NCI-H1930 (cell line): ENCODE data around the gene INAVA.

Source experiments
- DNase-seq, 2 experiments: peaks; one replicate each; lab custom pipeline; 2025; lab: John Stamatoyannopoulos, UW

Gene INAVA, protein sequence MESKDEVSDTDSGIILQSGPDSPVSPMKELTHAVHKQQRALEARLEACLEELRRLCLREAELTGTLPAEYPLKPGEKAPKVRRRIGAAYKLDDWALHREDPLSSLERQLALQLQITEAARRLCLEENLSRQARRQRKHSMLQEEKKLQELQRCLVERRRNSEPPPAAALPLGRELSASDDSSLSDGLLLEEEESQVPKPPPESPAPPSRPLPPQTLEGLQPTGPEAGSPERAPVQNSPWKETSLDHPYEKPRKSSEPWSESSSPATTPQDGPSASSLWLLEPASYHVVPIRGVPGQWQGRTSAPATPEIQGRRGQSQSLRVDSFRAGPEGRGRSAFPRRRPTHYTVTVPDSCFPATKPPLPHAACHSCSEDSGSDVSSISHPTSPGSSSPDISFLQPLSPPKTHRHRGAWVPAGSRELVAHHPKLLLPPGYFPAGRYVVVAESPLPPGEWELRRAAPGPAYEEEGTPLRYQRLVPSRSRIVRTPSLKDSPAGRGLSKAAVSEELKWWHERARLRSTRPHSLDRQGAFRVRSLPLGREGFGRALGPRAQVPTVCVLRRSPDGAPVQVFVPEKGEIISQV

DNA sequence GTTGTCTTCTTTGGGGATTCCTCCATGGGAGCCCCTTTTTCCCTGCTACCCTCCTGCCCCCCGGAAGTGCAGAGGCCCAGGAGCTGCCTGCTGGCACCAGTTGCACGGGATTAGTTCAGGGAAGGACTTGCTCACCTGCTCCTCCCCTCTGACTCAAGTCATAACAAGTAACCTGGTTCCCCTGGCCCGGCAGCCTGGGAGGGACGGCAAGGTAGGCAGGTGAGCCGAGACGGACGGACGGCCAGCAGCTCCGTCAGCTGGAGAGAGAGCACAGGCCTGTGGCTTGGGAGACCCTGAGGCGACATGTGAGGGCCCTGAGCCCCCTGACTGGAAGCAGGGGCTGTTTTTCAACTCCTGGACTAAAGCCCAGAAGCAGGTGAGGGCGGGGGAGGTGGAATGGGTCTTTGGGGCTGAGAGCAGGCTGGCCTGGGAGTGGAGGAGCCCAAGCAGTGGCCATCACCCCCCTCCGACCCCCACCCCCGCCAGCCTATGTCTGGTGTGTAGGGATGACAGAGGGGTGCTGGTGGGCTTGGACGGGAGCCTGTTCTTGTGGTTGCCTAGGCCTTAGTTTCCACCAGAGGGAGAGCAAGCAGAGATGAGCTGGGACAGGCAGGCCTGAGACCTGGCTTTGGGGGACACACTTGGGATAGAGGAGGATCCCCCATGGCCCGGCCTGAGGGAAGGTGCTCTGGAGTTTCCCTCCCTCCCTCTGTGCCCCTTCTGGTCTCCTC, at the start of gene INAVA:
Gene INAVA (plus strand): TSS at position 189 of the 731 bp plus-strand sequence. CDS start 3,501 bp downstream, outside the sequence.
- no peak for DNase-seq

DNA sequence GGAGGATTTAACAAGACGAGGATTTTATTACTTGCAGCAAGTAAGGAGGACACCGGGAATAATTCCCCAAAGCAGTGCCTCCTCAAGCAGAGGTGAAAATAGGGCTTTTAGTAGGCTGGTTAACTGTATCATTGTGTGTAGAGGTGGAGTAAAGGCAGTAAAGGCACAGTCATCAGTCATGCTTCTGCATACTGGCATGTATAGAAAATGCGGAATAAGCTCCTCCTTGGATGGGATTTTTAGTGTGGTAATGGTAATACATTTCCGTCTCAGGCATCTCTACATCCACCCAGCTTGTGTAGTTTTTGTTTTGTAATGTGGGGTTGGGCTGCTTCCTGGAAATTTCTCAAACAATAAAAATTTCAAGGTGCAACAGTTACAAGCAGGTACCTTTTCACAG, 49.3 kb upstream of the INAVA start:
- no peak for DNase-seq

DNA sequence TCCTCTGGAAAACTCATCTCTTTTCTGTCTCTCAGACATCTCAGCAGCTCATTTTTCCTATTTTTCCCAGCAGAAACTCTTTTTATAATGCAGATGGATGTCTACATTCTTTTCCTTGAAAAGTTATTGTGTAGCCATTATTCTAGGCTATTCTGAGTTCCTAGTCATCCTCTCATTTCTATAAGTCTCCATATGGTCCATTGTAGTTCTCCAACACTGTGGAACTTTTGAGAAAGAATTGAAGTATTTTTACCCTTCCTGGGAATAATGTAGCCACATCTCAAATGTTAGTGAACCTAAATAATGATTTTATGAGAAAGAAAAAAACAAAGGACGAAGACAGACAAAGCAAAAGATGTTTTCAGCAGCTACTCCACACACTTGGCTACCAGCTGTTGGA, 48.3 kb upstream of the INAVA start:
- DNase-seq = no peak

DNA sequence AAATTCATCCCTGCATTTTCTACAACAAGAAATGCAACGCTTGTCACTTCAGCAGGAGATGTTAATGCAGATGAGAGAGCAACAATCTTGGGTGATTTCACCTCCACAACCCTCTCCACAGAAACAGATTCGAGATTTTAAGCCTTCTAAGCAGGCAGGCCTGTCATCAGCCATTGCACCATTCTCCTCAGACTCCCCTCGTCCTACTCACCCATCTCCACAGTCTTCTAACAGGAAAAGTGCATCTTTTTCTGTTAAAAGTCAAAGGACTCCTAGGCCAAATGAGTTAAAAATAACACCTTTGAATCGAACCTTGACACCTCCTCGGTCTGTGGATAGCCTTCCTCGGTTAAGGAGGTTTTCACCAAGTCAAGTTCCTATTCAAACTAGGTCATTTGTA, 45.3 kb upstream of the INAVA start:
- no peak for DNase-seq

DNA sequence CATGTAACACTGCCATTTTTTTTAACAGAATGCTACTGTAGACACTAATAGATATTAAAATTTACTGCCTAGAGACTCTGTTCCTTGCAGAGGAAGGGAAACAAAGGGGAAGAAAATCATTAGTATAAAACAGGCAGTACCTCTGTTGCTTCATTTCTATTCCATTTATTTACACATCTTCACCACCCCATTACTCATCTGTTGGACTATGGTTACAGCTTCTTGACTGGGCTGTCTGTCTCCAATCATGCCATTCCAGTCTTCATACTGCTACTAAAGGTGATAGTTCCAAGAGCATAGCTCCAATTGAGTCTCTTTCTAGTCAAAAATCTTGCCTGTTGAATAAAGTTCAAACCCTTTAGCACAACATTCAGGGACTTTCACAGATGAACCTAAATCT, 44.1 kb upstream of the INAVA start:
- no peak for DNase-seq

DNA sequence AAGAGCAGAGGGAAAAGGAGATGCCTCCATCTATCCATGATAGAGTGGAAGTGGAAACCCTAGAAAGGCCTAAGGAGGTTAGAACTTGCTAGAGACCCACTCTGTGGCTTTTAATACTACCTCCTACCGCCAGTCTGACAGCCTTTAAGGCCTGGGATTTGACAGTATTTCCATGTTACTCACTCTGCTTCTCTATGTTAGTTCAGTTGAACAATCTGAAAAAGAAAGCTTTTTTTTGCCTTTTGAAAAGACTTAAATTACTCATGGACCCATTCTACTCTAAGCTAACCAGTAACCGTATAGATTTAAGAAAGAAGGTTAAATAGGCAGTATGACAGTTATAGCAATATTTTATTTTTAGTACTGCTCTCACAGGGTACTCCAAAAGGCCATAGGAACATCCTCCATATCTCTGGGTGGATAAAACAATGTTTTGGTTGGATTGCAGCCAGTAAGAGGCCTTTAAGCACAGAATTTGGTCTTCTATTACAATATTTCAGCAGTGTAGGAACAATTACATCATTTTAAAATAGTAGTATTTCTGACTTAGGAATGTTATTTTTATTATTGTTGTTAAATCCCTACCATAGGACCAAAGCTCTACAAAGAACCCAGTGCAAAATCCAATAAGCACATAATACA, 37.9 kb upstream of the INAVA start:
- no peak for DNase-seq

DNA sequence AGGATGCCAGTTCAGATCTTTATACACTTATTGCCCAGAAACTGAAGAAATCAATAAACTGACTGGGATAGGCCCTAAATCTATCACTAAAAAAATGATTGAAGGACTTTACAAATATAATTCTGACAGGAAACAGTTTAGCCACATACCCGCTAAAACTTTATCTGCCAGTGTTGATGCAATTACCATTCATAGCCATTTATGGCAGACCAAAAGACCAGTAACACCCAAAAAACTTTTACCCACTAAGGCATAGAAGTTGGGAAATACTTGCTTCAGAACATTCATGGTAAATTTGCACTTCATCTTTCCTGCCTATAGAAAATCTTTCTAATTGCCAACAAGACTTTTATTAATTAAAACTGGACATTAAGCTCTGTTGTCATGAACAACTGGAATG, 36.9 kb upstream of the INAVA start:
- no peak for DNase-seq

DNA sequence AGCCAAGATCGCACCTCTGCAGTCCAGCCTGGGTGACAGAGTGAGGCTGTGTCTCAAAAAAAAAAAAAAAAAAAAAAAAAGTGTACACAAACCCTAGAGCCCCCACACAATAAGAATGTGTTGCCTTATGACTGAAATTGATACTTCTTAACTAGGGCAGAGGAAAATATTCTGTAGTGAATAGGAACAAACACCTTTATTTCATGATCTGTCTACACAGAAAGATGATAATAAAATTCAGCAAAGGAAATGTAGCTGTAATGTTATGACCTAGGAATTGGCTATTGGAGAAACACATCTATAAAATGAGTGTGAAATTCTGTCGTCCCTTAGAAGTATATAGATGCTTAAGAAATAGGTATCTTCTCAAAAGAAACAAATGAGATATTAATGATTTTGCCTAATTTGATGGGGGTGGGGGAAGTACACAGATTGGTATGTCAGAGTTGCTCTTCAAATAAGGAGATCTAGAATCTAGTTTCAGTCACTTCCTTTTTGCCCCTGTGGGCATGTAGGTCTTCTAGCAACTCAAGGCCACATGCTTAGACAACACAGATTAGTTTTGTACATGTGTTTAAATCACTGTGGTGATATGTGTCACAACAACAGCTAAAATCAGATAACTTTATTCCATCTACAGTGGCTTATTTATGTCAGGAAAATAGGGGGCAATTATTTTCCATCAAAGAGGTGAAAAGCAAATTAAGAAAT, 32.6 kb upstream of the INAVA start:
- DNase-seq = no peak

DNA sequence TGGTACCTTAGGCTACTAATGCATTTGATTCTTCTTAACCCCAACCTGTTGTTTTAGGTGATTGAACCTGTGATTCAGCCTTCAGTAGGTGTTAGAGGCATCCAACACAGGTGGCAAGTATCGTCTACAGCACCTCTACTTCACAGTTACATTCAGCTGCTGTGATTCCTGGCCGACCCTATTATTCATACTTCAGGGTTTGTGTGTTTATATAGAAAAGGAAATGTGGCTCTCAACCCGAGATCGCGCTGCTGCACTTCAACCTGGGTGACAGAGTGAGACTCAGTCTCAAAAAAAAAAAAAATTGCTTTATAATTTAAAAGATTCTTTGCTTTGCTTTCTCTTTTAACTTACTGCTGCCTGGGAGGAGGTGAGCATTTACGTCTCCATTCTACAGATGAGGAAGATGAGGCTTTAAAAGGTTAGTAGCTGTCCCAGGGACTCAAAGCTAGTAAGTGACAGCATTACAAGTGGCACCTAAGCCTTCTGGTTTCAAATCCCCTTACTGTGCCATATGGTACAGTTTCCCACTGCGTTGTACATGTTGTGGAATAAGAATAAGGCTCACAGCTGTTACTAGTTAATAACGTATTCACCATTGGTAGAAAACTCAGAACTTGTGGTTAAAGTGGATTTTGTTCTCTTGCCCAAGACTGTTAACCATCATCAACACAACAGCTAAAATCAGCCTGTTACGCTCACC, 31.8 kb upstream of the INAVA start:
- DNase-seq = no peak

DNA sequence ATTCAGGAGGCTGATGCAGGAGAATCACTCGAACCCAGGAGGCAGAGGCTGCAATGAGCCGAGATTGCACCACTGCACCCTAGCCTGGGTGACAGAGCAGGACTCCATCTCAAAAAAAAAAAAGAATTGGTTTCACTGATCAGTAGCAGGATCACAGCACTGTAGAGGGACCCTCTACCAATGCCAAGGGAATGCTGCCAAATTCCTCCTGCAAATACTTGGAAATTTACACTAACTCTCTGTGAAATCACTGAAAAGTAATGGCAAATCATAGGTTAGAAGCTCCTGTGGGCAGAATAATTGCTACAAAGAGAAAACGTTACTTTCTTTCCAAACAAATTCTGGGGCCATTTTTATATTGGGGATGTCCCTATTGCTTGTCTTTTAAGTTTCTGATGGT, 28.6 kb upstream of the INAVA start:
- no peak for DNase-seq

DNA sequence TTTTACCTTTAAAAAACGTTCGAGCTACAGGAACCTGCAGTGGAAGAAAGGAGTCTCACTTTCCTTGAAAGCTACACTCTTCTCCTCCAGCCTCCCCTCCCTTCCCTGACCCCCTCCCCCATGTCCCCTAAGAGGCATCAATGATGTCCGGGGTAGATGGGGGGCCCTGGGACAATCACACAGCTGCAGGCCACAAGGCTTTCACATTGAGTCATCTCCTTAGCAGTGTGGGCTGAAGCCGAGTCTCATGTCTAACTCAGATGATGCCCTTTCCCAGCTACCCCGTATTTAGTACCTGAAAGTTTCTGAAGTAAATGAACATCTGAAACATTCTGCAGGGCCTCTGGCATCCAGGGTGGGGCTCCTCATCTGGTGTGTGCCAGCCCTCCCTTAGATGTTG, 28.2 kb upstream of the INAVA start:
- no peak for DNase-seq

DNA sequence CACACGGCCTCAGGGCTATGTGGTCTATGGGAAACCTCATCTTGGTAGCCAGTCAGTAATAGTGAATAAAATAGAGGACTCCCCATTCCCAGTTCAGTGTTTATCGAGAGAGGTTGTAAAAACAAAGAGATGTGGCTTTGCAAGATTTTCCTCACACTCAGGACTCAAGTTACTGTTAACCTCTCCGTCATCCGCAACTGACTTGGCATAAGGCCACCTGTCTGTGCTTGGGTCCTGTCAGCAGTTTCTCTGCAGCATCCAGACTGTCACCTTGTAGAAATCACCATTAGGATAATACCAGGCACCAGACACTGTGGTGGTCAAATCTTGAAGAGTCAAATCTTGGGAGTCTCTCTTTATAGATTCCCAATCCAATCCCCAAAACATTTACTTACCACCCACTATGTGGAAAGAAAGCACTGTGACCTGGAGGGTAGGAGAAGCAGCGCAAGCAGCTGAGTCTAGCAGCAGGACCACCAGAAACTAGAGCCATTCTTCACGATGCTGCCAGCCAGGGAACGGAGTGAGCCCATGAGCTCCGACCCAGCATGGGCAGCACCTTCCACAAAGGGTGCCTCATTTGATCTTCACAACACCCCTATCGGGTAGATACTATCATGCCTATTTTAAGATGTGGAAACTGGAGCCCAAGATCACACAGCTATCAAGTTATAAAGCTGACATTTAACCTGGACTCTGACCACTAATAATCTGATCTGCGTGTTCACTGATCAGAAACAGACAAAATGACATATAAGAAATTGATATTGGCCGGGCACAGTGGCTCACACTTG, 27.5 kb upstream of the INAVA start:
- DNase-seq = no peak

DNA sequence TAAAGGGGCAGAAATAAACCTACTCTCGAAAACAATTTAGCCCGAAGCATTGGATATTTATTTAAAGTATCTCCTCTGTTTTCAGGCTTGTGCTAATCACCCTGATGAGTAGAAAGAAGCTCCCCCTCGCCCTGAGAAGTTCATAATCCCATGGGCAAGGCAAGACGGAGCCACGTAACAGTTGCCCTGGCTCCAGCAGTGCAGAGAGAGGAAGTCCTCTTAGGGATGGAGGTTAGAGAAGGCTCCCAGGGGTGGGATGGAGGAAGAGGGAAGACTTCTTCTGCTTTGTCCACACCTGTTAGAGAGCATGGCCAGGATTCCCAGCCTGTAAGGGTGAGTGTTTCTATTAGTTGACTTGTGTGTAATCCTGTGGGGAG, 25.3 kb upstream of the INAVA start:
- no peak for DNase-seq

DNA sequence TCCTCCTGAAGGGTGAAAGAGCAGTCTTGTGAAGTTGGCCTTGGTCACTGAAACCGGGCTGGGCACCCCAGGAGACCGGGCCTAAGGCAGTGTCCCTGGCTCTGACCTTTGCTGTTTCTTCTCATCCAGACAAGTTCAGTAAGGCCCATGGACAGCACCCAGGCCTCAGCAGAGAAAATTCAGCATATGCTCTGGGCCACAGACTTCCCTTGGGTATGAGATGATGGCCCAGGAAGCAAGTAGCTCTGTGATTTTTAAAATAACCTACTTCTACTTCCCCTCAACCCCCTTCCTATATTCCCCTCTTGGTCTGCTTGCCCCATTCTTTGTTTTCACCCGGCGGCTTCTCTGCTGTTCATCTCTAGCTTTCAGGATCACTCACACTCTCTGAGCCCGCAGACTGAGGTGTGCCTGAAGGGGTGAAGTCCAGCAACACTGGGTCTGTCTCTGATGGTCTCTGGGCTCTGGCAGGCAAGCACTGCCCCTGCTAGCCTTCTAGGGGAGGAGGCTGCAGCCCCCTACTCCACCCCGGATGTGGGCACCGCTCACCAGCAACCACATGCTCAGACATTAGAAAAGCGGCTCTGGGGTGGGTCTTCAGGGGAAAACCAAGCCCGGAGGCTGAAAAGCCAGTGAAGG, 24.8 kb upstream of the INAVA start:
- DNase-seq = no peak

DNA sequence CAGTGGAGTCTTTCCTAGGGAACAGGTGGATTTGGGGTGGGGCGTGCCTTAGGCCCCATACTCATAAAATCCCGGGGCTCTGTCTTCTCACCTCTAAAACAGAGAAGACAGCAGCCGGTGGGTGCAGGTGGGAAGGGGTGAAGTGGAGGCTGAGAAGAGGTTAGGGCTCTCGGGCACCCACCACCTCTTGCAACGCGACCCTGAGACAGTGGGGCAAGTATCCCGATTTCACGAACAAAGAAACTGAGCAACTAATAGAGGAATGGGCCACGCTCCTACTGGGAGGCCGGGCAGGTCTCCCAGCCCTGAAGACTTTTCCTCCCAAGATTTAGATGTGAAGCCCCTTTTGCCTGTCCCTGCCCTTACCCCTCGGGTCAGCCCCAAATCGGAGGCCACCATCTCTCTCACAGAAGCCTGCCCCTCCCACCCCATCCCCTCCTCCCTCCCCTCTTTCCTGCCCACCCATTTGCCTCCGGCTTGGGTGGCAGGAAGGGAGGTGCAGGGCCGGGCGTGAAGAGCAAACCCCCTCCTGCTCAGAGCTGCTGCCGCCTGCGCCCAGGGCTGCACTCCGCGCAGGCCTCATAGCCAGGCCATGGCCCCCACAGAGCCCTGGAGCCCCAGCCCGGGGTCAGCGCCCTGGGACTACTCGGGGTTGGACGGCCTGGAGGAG, 22.1 kb upstream of the INAVA start, which contains the start of gene GPR25:
Gene GPR25 (plus strand): TSS at position 536 of the 670 bp plus-strand sequence. CDS start 57 bp downstream, at position 593.
- DNase-seq = no peak

DNA sequence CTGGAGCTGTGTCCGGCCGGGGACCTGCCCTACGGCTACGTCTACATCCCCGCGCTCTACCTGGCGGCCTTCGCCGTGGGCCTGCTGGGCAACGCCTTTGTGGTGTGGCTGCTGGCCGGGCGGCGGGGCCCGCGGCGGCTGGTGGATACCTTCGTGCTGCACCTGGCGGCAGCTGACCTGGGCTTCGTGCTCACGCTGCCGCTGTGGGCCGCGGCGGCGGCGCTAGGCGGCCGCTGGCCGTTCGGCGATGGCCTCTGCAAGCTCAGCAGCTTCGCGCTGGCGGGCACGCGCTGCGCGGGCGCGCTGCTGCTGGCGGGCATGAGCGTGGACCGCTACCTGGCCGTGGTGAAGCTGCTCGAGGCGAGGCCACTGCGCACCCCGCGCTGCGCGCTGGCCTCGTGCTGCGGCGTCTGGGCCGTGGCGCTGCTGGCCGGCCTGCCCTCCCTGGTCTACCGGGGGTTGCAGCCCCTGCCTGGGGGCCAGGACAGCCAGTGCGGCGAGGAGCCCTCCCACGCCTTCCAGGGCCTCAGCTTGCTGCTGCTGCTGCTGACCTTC, 21.5 kb upstream of the INAVA start:
- no peak for DNase-seq

DNA sequence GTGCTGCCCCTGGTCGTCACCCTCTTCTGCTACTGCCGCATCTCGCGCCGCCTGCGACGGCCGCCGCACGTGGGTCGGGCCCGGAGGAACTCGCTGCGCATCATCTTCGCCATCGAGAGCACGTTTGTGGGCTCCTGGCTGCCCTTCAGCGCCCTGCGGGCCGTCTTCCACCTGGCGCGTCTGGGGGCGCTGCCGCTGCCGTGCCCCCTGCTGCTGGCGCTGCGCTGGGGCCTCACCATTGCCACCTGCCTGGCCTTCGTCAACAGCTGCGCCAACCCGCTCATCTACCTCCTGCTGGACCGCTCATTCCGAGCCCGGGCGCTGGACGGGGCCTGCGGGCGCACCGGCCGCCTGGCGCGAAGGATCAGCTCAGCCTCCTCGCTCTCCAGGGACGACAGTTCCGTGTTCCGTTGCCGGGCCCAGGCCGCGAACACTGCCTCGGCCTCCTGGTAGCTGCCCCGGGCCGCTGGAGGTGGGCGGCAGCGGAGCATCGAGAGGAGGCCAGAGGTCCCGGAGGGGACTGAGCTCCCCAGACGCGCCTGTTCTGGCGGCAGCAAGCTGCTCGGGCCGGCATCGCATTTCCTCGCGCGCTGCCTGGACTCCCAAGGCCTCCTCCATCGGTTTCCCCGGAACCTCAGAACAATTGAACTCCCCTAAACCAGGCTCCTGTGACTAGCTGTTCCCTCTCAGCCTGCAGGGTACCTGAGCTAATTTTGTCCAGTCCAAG, 20.9 kb upstream of the INAVA start:
- no peak for DNase-seq

DNA sequence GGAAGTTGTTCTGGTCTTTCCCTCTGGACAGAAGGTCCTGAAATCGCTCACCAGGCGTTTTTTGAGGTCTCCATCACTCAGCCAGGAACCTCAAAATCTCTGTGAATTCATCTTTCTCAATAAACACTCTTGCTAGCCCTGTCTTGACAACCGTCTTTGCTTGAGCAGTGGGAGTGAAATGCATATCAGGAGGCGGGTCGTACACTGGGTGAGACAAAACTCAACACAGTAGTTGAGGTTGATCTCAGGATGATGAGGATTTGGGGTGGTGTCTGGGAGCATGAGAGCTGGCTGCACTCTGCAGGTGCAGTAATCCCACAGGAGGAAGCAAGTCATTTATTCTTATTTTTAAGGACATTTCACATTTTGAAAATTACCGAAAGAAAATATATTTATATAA, 20.0 kb upstream of the INAVA start:
- DNase-seq = no peak
